Left cardiac atrium (tissue), 4 donors: ENCODE data around the gene CEP20. TPM values are rescaled to one million over a fixed set of nuclear protein-coding genes. Genes with fewer than 3 reads are reported as not detected.
"Not testable (repeated sequence)": the region's sequence is repeated elsewhere in the genome, so short reads cannot be mapped to it uniquely, and the experiment has no call there.

Source experiments
- ATAC-seq, 2 donors: fragments of 200-7000 bp; cut with Tn5 transposase; one replicate each; pipeline ENCODE4 v1.9.1; 2020; ENCODE audit warnings: mild to moderate bottlenecking in 2 of 2, moderate library complexity in 2 of 2
- DNase-seq: peaks from one replicate; pipeline ENCODE4 v3.0.0-alpha.2; 2020
- intact Hi-C, 2 donors: fragments of 100-400 bp; cut with DNase I; formaldehyde crosslinking; loops; one replicate each; pipeline versions ENCODE4 v1.14.1 to v1.15.1; 2022 to 2023
- total RNA-seq, 2 donors: library from RNA; stranded (reverse); fragmentation: NEBNext Ultra II Directional; extraction: Animal tissue kit (Norgen Biotek cat#: 25700); gene quantifications; one replicate each; pipeline ENCODE4 v1.2.1, GENCODE V29; 2021
- donor health status: DM: no; HTN: yes; CAD: no.
- donor health status: DM: no; HTN: yes; CAD: no; lungs with severe emphysema.
- donor health status: DM: yes; HTN: yes; CAD: no.
- donor health status: Dilated cardiomyopathy.

Gene CEP20
- total RNA-seq, 2 donors from 2014 or later, result 20.3 to 23.1 TPM

GRCh38 chr16:15873301-15873700, 15.1 kb downstream of the CEP20 start:
- DNase-seq (no peak), ATAC-seq (no peak)
- intact Hi-C loops, result loop anchor here (5.0 to 10.0 kb wide), 3 partner anchors 152 to 322 kb away; no protein-coding TSS in a partner anchor

- DNase-seq (no peak), ATAC-seq (no peak)
- intact Hi-C loops, result loop anchor here (5.0 to 10.0 kb wide), 3 partner anchors 155 to 325 kb away; no protein-coding TSS in a partner anchor
These were observed 18.4 kb downstream of the CEP20 start for GRCh38 chr16:15870011-15870410.

GRCh38 chr16:15866451-15866850, 22.0 kb downstream of the CEP20 start:
- no peak for ATAC-seq
- intact Hi-C loops, result no loop called here
- no peak for DNase-seq

- intact Hi-C loops, result no loop called here
- DNase-seq (no peak), ATAC-seq (no peak)
These were observed 22.7 kb downstream of the CEP20 start for GRCh38 chr16:15865742-15866141.

GRCh38 chr16:15864939-15865338, 23.5 kb downstream of the CEP20 start:
- intact Hi-C loops, result no loop called here
- ATAC-seq, result no peak

GRCh38 chr16:15861996-15862395, 26.4 kb downstream of the CEP20 start:
- intact Hi-C loops, result no loop called here
- DNase-seq, result no peak
- no peak for ATAC-seq

More at GRCh38 chr16:15864939-15865338, 23.5 kb downstream of the CEP20 start:
- no peak for DNase-seq

GRCh38 chr16:15858921-15859668, 29.3 kb downstream of the CEP20 start:
- intact Hi-C loops, result no loop called here
- no peak for ATAC-seq
- no peak for DNase-seq

GRCh38 chr16:15857724-15858560, 30.5 kb downstream of the CEP20 start:
- peak; percentile 79 to 80 for ATAC-seq

GRCh38 chr16:15856901-15857698, 31.3 kb downstream of the CEP20 start, which contains the start of gene MYH11:
MYH11 (minus strand) TSS chr16:15857028; CDS start chr16:15838252, 18,776 bp downstream.
- peak; percentile 36 to 62 for ATAC-seq
- intact Hi-C loops, result no loop called here
- DNase-seq, result peak; percentile 27

More at GRCh38 chr16:15857724-15858560, 30.5 kb downstream of the CEP20 start:
- peak; percentile 50 for DNase-seq
- intact Hi-C loops, result no loop called here

- ATAC-seq (no peak), DNase-seq (no peak)
- intact Hi-C loops, result no loop called here
These were observed 32.2 kb downstream of the CEP20 start for GRCh38 chr16:15856182-15856581.

GRCh38 chr16:15855704-15856003, 32.7 kb downstream of the CEP20 start:
- no peak for ATAC-seq
- intact Hi-C loops, result no loop called here
- DNase-seq, result no peak

GRCh38 chr16:15854906-15855703, 33.3 kb downstream of the CEP20 start:
- ATAC-seq (no peak), DNase-seq (no peak)
- intact Hi-C loops, result no loop called here

- intact Hi-C loops, result no loop called here
- no peak for ATAC-seq
- DNase-seq, result no peak
These were observed 34.3 kb downstream of the CEP20 start for GRCh38 chr16:15854061-15854460.

- intact Hi-C loops, result no loop called here
- ATAC-seq (no peak), DNase-seq (no peak)
These were observed 35.4 kb downstream of the CEP20 start for GRCh38 chr16:15853021-15853420.

GRCh38 chr16:15850555-15850954, 37.8 kb downstream of the CEP20 start:
- DNase-seq, ATAC-seq, intact Hi-C loops: not testable (repeated sequence)

GRCh38 chr16:15849209-15849981, 39.0 kb downstream of the CEP20 start:
- ATAC-seq, result no peak
- DNase-seq, result no peak
- intact Hi-C loops, result no loop called here

GRCh38 chr16:15847611-15848175, 40.7 kb downstream of the CEP20 start:
- intact Hi-C loops, result no loop called here
- ATAC-seq (no peak), DNase-seq (no peak)

GRCh38 chr16:15846510-15846909, 41.9 kb downstream of the CEP20 start:
- ATAC-seq (no peak), DNase-seq (no peak)
- intact Hi-C loops, result no loop called here
